GM19328 (cell line): Measurements from ENCODE around the gene C5.
"Not testable (repeated sequence)": the region's sequence is repeated elsewhere in the genome, so short reads cannot be mapped to it uniquely, and the experiment has no call there.

ENCODE experiments used
- ATAC-seq: cut with Tn5 transposase; IDR thresholded peaks from one replicate; pipeline ENCODE4 v1.9.1; 2021; ENCODE audit warnings: mild to moderate bottlenecking, moderate library complexity; ENCODE audit not compliant: unreplicated experiment

The C5 gene

GRCh38 chr9:121050128-121050988 lies at the start of gene C5:
Gene C5, minus strand, starts transcription at chr9:121050275. Its CDS starts 29 bp downstream, at chr9:121050246.
- ATAC-seq, result no peak

GRCh38 chr9:121098567-121099198 lies 48.6 kb upstream of the C5 start:
- no peak for ATAC-seq

GRCh38 chr9:121095057-121095456 lies 45.0 kb upstream of the C5 start:
- no peak for ATAC-seq

- ATAC-seq, result not testable (repeated sequence)
These were observed 40.7 kb upstream of the C5 start for GRCh38 chr9:121090743-121091142.

GRCh38 chr9:121088576-121088975 lies 38.5 kb upstream of the C5 start:
- ATAC-seq, result no peak

GRCh38 chr9:121085661-121086060 lies 35.6 kb upstream of the C5 start:
- ATAC-seq, result no peak

GRCh38 chr9:121082075-121082474 lies 32.0 kb upstream of the C5 start:
- no peak for ATAC-seq

- no peak for ATAC-seq
These were observed 25.4 kb upstream of the C5 start for GRCh38 chr9:121075251-121076036.

- ATAC-seq, result peak; percentile 51
These were observed 24.5 kb upstream of the C5 start, which contains the start of gene CNTRL for GRCh38 chr9:121074370-121075250. Gene CNTRL, plus strand, starts transcription at chr9:121074955. Its CDS starts 13,372 bp downstream, at chr9:121088327.

- ATAC-seq, result no peak
These were observed 23.0 kb upstream of the C5 start for GRCh38 chr9:121073038-121073437.

- ATAC-seq, result peak; percentile 35
These were observed 21.8 kb upstream of the C5 start for GRCh38 chr9:121071756-121072421.

- no peak for ATAC-seq
These were observed 21.3 kb upstream of the C5 start for GRCh38 chr9:121071370-121071755.

- no peak for ATAC-seq
These were observed 19.3 kb upstream of the C5 start for GRCh38 chr9:121069396-121069795.

- ATAC-seq, result no peak
These were observed 17.6 kb upstream of the C5 start for GRCh38 chr9:121067640-121068039.

GRCh38 chr9:121066850-121067249 lies 16.8 kb upstream of the C5 start:
- ATAC-seq, result no peak

GRCh38 chr9:121059998-121060636 lies 10.0 kb upstream of the C5 start:
- no peak for ATAC-seq

GRCh38 chr9:121059513-121059912 lies 9.4 kb upstream of the C5 start:
- no peak for ATAC-seq

- ATAC-seq, result no peak
These were observed 7.7 kb upstream of the C5 start for GRCh38 chr9:121057821-121058220.

GRCh38 chr9:121055642-121056143 lies 5.6 kb upstream of the C5 start:
- no peak for ATAC-seq
